ENCODE results near the gene C1QTNF9B.

C1QTNF9B gene

DNA sequence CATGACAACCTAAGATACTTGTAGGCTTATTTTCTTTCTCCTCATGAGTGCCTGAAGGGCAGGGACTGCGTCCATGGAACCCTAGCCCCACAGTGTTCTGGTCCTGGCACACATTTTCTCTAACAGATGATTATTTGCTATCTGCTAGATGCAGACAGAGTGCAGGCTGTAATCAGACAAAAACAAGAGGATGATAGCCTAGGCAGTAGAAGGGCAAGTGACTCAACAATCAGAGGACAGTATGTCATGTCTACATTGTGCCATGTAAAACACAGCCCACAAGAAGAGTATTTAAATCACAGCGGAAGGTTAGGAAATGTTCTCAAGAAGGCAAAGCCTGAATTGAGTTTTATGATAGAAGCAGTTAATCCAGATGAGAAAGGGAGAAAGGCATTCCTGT lies 37.4 kb downstream of the C1QTNF9B start:
- TF ChIP-seq, protein P1, sequence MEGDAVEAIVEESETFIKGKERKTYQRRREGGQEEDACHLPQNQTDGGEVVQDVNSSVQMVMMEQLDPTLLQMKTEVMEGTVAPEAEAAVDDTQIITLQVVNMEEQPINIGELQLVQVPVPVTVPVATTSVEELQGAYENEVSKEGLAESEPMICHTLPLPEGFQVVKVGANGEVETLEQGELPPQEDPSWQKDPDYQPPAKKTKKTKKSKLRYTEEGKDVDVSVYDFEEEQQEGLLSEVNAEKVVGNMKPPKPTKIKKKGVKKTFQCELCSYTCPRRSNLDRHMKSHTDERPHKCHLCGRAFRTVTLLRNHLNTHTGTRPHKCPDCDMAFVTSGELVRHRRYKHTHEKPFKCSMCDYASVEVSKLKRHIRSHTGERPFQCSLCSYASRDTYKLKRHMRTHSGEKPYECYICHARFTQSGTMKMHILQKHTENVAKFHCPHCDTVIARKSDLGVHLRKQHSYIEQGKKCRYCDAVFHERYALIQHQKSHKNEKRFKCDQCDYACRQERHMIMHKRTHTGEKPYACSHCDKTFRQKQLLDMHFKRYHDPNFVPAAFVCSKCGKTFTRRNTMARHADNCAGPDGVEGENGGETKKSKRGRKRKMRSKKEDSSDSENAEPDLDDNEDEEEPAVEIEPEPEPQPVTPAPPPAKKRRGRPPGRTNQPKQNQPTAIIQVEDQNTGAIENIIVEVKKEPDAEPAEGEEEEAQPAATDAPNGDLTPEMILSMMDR (IDR thresholded peaks at IDR 0.05; ENCODE audit: extremely low read depth, insufficient read depth, missing control alignments) = no peak
- in situ Hi-C loops (cut with MboI; ENCODE audit: low pct_unique_long_range_greater_than_20kb, low sequenced_read_pairs, unreplicated experiment) = no loop called here
- no peak for DNase-seq (ENCODE audit: low spot score)

DNA sequence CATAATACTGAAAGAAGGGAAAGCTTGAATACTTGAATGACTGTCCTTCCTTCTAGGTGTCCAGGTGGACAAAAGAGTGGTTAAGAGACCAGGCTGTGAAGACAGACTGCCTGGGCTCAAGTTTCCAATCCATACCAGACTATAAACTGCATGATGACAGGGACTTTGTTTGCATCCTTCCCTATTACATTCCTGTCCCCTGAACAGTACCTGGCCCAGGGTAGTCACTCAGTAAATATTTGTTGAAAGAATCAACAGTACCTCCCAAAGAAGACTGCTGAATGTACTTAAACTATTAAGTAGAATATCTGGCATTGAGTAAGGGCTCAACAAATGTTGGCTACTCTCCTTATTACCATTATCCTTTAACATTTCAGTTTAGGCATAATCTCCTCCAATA lies 37.8 kb downstream of the C1QTNF9B start:
- DNase-seq (ENCODE audit: low spot score) = no peak
- TF ChIP-seq, protein P1 (IDR thresholded peaks at IDR 0.05; ENCODE audit: extremely low read depth, insufficient read depth, missing control alignments) = no peak
- in situ Hi-C loops (cut with MboI; ENCODE audit: low pct_unique_long_range_greater_than_20kb, low sequenced_read_pairs, unreplicated experiment) = no loop called here

DNA sequence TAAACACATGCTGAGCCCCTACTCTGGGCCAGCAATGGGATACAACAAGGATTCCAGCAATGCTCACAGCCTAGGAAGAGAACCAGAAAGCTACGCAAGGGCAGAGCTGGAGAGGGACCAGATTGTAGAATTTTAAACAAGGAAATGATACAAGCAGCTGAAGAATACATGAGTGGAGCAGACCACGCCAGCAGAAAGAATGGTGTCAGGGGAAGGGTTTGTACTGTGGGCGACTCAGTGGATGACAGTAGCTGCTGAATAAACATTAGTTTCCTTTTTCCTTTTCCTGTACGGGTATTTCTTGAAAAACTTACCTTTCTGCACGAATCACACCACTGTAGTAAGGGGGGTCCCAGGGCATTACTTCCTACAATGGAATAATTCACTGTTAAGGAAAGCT lies 38.8 kb downstream of the C1QTNF9B start:
- DNase-seq (ENCODE audit: low spot score) = no peak
- in situ Hi-C loops (cut with MboI; ENCODE audit: low pct_unique_long_range_greater_than_20kb, low sequenced_read_pairs, unreplicated experiment) = no loop called here
- TF ChIP-seq, protein P1 (IDR thresholded peaks at IDR 0.05; ENCODE audit: extremely low read depth, insufficient read depth, missing control alignments) = no peak

DNA sequence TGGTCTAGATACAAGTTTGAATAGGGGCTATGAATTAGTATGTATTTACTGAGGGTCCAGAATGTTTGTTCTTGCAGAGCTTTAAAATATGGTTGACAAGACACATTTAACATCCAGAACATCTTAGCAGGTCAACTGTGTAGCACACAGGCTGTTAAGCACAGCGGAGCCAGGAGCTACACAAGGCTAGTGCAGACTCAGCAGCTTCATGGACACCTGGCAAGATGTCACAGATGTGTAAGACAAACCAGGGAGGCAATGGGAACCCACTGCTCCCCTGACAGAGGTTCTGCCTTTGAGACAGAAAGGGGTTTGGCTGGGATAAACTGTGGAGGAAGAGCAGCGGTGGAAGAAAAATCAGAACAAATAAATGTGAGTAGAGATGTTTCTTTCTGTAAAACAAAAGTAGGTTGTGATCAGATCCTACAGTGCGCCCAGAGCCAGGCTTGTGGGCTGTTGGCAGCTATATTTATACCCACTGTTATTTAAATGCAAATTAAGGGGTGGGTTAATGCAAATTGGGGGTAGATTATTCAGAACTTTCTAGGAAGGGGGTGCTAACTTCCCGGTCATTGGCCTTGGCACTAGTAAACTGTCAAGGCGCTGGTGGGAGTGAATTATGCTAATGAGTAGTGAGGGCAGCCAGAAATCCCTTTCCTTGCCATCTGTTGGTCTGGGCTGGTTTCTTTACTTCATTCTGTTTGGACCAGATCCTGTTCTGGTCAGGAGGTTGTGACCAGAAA lies 41.1 kb downstream of the C1QTNF9B start:
- in situ Hi-C loops (cut with MboI; ENCODE audit: low pct_unique_long_range_greater_than_20kb, low sequenced_read_pairs, unreplicated experiment) = no loop called here
- TF ChIP-seq, protein P1 (IDR thresholded peaks at IDR 0.05; ENCODE audit: extremely low read depth, insufficient read depth, missing control alignments) = no peak
- no peak for DNase-seq (ENCODE audit: low spot score)

DNA sequence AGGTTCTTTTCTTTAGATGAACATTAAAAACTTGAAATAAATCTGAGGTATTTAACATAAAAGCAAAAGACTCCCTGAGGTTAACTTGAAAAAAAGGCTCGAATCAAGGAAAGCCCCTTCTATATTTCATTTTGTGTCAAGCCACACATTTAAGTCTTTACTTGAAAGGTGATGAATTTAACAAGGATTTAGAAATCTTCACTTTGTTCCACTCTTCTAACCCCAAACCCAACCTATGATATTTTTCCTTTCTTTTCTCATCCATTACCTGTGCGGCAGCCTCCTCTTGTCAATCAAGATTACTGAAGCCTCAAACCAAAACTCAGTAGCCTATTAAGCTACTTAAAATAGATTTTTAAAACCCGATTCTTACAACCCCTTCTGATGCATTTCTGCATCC lies 41.9 kb downstream of the C1QTNF9B start:
- TF ChIP-seq, protein P1 (IDR thresholded peaks at IDR 0.05; ENCODE audit: extremely low read depth, insufficient read depth, missing control alignments) = no peak
- in situ Hi-C loops (cut with MboI; ENCODE audit: low pct_unique_long_range_greater_than_20kb, low sequenced_read_pairs, unreplicated experiment) = no loop called here
- no peak for DNase-seq (ENCODE audit: low spot score)

DNA sequence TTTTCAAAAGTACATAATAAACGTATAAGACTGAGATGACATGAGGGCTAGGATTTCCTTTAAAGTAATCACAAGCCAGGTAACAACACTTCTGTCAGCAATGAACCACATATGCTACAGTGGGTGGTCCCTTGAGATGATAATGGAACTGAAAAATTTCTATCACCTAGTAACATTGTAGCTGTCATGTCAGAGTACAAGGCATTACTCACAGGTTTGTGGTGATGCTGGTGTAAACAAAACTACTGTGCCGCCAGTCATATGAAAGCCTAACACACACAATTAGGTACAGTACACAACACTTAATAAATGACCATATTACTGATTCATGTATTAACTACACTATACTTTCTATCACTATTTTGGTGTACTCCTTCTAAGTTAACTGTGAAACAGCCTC lies 45.0 kb downstream of the C1QTNF9B start:
- no peak for DNase-seq (ENCODE audit: low spot score)
- TF ChIP-seq, protein P1 (IDR thresholded peaks at IDR 0.05; ENCODE audit: extremely low read depth, insufficient read depth, missing control alignments) = no peak
- in situ Hi-C loops (cut with MboI; ENCODE audit: low pct_unique_long_range_greater_than_20kb, low sequenced_read_pairs, unreplicated experiment) = no loop called here
